ENCODE data around the gene RIMKLA.

GRCh38 chr1:42392255-42392654, 11.7 kb downstream of the RIMKLA start:
- TF ChIP-seq TAF1 (IDR thresholded peaks at IDR 0.05; ENCODE audit: borderline replicate concordance, low read depth, low read length), result no peak
- TF ChIP-seq POLR2A (IDR thresholded peaks at IDR 0.05; ENCODE audit: low read depth, low read length), result no peak
- TF ChIP-seq POLR2AphosphoS5 (IDR thresholded peaks at IDR 0.05; ENCODE audit: low read depth, low read length), result no peak

All from GM12892 (cell line).